ENCODE measurements around the gene NDUFV3.

The NDUFV3 gene

GRCh38 chr21:42859891-42860230 lies 33.2 kb upstream of the NDUFV3 start:
- TF ChIP-seq, protein P1, sequence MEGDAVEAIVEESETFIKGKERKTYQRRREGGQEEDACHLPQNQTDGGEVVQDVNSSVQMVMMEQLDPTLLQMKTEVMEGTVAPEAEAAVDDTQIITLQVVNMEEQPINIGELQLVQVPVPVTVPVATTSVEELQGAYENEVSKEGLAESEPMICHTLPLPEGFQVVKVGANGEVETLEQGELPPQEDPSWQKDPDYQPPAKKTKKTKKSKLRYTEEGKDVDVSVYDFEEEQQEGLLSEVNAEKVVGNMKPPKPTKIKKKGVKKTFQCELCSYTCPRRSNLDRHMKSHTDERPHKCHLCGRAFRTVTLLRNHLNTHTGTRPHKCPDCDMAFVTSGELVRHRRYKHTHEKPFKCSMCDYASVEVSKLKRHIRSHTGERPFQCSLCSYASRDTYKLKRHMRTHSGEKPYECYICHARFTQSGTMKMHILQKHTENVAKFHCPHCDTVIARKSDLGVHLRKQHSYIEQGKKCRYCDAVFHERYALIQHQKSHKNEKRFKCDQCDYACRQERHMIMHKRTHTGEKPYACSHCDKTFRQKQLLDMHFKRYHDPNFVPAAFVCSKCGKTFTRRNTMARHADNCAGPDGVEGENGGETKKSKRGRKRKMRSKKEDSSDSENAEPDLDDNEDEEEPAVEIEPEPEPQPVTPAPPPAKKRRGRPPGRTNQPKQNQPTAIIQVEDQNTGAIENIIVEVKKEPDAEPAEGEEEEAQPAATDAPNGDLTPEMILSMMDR (IDR thresholded peaks at IDR 0.05; ENCODE audit: insufficient read depth, low read length, poor library complexity, severe bottlenecking) = no peak
- peaks cover 55% of the 10 kb centered on the region for H3K36me3 ChIP-seq (ENCODE audit: control insufficient read depth, insufficient read depth, low read length)
- H3K27me3 ChIP-seq (replicated peaks; ENCODE audit: control insufficient read depth, insufficient read depth, low read length) = no peaks in the 10 kb centered on the region
- H3K4me3 ChIP-seq (replicated peaks; ENCODE audit: low read depth, low read length) = no peak overlapping the region
- no peak for DNase-seq (ENCODE audit: extremely low read depth, insufficient read length)

- H3K36me3 ChIP-seq (ENCODE audit: control insufficient read depth, insufficient read depth, low read length) = peaks cover 52% of the 10 kb centered on the region
- TF ChIP-seq, protein P1 (IDR thresholded peaks at IDR 0.05; ENCODE audit: insufficient read depth, low read length, poor library complexity, severe bottlenecking) = no peak
- H3K4me3 ChIP-seq (replicated peaks; ENCODE audit: low read depth, low read length) = no peak overlapping the region
- no peaks in the 10 kb centered on the region for H3K27me3 ChIP-seq (replicated peaks; ENCODE audit: control insufficient read depth, insufficient read depth, low read length)
- no peak for DNase-seq (ENCODE audit: extremely low read depth, insufficient read length)
Measured at GRCh38 chr21:42860345-42860744, 32.8 kb upstream of the NDUFV3 start.

DNA sequence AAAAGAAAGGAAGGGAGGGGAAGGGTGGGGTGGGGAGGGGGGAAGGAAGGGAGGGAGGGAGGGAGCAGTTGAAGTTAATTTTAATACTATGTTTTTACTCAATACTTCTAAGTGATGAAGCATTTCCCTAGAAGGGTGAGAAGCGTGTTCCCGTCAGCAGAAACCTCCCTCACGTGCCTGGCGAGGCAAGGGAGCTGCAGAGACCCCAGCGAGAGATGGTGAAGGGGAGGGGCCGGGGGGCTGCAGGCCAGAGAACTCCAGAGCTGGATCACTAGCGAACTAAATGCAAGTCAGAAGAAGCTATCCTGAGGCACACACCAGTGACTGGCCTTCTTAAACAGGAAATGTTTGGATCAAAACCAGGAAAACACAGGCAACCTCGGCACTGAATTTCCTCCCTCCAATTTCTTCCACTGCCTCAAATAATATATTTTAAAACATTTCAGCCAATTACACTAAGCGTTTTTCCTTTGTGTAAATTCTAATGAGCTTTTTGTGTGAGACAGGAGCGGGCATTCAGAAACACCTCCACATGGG lies 31.7 kb upstream of the NDUFV3 start:
- Histone ChIP-seq H3K4me3 (replicated peaks; ENCODE audit: low read depth, low read length) (no peak overlapping the region), H3K36me3 (ENCODE audit: control insufficient read depth, insufficient read depth, low read length) (peaks cover 50% of the 10 kb centered on the region), H3K27me3 (replicated peaks; ENCODE audit: control insufficient read depth, insufficient read depth, low read length) (no peaks in the 10 kb centered on the region)
- TF ChIP-seq, protein P1 (IDR thresholded peaks at IDR 0.05; ENCODE audit: insufficient read depth, low read length, poor library complexity, severe bottlenecking) = no peak
- no peak for DNase-seq (ENCODE audit: extremely low read depth, insufficient read length)

GRCh38 chr21:42861848-42862400 lies 31.2 kb upstream of the NDUFV3 start:
- DNase-seq (ENCODE audit: extremely low read depth, insufficient read length) = no peak
- TF ChIP-seq, protein P1 (IDR thresholded peaks at IDR 0.05; ENCODE audit: insufficient read depth, low read length, poor library complexity, severe bottlenecking) = no peak
- no peaks in the 10 kb centered on the region for H3K27me3 ChIP-seq (replicated peaks; ENCODE audit: control insufficient read depth, insufficient read depth, low read length)
- peaks cover 46% of the 10 kb centered on the region for H3K36me3 ChIP-seq (ENCODE audit: control insufficient read depth, insufficient read depth, low read length)
- no peak overlapping the region for H3K4me3 ChIP-seq (replicated peaks; ENCODE audit: low read depth, low read length)

GRCh38 chr21:42862774-42863503 lies 30.2 kb upstream of the NDUFV3 start:
- no peak for DNase-seq (ENCODE audit: extremely low read depth, insufficient read length)
- TF ChIP-seq, protein P1 (IDR thresholded peaks at IDR 0.05; ENCODE audit: insufficient read depth, low read length, poor library complexity, severe bottlenecking) = no peak
- Histone ChIP-seq H3K36me3 (ENCODE audit: control insufficient read depth, insufficient read depth, low read length) (peaks cover 43% of the 10 kb centered on the region), H3K4me3 (replicated peaks; ENCODE audit: low read depth, low read length) (no peak overlapping the region), H3K27me3 (replicated peaks; ENCODE audit: control insufficient read depth, insufficient read depth, low read length) (no peaks in the 10 kb centered on the region)

All from GM06990 (cell line).